Renal cortical epithelial cell (primary cell): Measurements from ENCODE around the gene KLLN. TPM values are rescaled to one million over a fixed set of nuclear protein-coding genes. Genes with fewer than 3 reads are reported as not detected.
A peak's percentile ranks its signal among the peaks of the same experiment; 100 is the strongest.
"Not testable (repeated sequence)": the region's sequence is repeated elsewhere in the genome, so short reads cannot be mapped to it uniquely, and the experiment has no call there.

ENCODE experiments used
- DNase-seq: peaks from one replicate; pipeline ENCODE4 v3.0.0-alpha.2; 2011; ENCODE audit warnings: low read depth
- total RNA-seq: library from RNA; depleted of rRNA; stranded (reverse); fragments of >200 nt; gene quantifications from 2 replicates; pipeline ENCODE4 v1.2.3, GENCODE V29; 2014

The KLLN gene, protein sequence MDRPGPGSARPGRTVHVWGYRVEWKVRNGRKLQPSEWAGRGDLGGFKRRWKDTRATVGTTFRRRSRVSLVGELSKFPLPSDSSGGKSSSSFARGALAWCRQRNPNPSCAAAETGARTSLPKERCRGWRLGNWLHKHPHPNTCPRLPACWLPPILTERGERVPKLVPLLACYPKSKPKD
- total RNA-seq, result 1.1 TPM in 1 of 2 replicates, not detected in the other

DNA sequence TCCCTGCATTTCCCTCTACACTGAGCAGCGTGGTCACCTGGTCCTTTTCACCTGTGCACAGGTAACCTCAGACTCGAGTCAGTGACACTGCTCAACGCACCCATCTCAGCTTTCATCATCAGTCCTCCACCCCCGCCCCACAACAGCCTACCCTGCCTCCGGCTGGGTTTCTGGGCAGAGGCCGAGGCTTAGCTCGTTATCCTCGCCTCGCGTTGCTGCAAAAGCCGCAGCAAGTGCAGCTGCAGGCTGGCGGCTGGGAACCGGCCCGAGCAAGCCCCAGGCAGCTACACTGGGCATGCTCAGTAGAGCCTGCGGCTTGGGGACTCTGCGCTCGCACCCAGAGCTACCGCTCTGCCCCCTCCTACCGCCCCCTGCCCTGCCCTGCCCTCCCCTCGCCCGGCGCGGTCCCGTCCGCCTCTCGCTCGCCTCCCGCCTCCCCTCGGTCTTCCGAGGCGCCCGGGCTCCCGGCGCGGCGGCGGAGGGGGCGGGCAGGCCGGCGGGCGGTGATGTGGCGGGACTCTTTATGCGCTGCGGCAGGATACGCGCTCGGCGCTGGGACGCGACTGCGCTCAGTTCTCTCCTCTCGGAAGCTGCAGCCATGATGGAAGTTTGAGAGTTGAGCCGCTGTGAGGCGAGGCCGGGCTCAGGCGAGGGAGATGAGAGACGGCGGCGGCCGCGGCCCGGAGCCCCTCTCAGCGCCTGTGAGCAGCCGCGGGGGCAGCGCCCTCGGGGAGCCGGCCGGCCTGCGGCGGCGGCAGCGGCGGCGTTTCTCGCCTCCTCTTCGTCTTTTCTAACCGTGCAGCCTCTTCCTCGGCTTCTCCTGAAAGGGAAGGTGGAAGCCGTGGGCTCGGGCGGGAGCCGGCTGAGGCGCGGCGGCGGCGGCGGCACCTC is at the start of gene KLLN, which contains the start of gene PTEN:
KLLN (minus strand) TSS at position 481 of the 891 bp plus-strand sequence. CDS start 1,046 bp downstream, outside the sequence.
PTEN (plus strand) TSS at position 573 of the 891 bp plus-strand sequence. CDS start 845 bp downstream, outside the sequence.
- DNase-seq, result peak; percentile 74

DNA sequence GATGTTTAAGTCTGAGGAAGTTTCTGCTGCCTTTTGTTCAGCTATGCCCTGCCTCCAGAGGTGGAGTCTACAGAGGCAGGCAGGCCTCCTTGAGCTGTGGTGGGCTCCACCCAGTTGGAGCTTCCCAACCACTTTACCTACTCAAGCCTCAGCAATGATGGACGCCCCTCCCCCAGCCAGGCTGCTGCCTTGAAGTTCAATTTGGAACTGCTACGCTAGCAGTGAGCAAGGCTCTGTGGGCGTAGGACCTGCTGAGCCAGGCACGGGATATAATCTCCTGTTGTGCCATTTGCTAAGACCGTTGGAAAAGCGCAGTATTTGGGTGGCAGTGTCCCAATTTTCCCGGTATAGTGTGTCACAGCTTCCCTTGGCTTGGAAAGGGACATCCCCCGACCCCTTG is 40.1 kb upstream of the KLLN start:
- not testable (repeated sequence) for DNase-seq

DNA sequence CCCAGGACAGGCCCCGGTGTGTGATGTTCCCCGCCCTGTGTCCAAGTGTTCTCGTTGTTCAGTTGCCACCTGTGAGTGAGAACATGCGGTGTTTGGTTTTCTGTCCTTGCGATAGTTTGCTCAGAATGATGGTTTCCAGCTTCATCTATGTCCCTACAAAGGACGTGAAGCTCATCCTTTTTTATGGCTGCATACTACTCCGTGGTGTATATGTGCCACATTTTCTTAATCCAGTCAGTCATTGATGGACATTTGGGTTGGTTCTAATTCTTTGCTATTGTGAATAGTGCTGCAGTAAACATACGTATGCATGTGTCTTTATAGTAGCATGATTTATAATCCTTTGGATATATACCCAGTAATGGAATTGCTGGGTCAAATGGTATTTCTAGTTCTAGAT is 34.6 kb upstream of the KLLN start:
- not testable (repeated sequence) for DNase-seq

DNA sequence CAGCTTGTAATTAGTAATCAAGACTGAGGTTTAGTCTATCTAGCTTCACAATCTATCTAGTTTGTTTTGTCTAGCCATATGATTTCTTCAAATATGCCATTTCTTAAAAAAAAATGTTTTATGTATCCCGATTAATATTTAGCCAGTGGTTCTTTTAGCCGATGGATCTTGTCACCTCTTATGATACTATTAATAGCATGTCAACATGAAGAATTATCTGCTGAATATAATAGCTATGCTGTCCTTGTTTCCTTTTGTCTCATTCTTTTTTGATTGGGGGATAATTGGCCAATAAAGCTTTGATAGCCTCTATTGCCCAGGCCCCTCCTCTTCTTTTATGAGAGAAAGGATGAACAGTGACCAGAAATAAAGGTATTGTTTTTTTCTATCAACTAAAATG is 32.9 kb upstream of the KLLN start:
- DNase-seq, result no peak

DNA sequence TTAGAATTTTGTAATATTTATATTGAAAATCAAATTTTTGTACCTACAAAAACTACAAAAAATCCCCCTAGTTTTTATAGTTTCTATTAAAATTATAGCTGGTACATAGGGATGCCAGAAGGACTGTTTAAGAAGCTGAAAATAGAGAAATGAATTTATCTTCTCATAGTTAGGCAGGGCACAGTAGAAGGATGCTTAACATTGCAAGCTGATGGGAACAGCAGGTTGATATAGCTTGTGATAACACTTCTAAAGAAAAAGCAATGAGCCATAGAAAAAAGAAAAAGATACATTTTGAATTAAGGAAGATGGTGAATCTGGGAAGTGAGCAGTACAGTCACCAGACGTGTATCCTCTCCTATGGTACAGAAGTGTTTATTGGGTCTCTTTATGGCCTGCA is 32.1 kb upstream of the KLLN start:
- no peak for DNase-seq

DNA sequence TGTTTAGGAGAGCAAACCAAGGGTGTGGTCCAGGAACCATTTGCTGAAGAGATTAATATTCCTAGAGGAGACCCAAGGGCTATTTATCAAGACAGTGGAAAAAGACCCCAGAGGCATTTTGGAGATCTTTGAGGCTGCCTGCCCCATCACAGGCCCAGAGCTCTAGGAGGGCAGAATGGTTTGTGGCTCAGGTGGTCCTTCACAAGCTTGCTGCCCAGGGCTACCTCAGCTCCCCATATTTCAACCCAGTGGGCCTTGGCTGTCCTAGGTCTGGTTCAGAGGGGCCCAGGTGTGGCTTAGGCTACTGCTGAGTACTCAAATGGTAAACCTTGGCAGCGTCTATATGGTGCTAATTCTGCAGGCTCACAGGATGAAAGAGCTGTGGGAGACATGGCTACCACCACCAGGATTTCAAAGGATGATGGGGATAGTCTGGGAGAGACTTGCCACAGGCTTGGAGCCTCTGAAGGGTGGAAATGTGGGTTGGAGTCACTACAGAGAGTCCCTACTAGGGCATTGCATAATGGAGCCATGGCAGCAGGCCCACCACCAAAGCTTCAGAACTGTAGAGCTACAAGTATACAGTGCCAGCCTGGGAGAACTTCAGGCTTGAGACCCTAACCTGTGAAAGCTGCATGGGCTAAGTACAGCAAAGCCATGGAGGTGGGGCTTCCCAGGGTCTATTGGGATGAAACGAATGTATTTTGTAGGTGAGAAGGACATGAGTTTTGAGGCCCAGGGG is 24.4 kb upstream of the KLLN start:
- no peak for DNase-seq

DNA sequence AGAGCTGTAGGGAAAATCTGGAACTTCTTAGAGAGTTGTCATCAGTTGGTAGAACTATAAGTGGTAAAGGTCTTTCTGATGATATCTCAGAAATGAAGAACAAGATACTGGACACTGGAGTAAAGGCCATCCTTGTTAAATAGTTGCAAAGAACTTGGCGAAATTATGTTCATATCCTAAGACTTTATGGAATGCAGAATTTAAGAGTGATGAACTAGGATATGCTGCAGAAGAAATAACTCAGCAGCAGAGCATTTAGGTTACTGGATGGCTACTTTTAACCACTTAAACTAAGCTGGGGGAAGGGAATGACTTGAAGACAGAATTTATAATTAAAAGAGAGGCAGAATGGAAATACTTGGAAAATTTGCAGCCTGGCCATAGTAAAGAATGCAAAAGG is 23.8 kb upstream of the KLLN start:
- no peak for DNase-seq

DNA sequence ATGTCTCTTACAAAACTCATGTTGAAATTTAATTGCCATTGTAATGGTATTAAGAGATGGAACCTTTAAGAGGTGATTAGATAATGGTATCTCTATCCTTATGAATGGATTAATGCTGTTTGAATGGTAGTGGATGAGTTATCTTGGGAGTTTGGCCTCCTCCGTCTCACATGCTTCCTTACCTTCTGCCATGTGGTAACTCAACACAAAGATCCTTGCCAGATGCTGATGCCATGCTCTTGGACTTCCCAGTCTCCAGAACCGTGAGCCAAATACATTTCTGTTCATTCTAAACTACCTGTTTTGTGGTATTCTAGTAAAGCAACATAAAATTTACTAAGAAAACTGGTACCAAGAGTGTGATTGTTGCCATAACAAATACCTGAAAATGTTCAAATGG is 23.3 kb upstream of the KLLN start:
- DNase-seq, result no peak

DNA sequence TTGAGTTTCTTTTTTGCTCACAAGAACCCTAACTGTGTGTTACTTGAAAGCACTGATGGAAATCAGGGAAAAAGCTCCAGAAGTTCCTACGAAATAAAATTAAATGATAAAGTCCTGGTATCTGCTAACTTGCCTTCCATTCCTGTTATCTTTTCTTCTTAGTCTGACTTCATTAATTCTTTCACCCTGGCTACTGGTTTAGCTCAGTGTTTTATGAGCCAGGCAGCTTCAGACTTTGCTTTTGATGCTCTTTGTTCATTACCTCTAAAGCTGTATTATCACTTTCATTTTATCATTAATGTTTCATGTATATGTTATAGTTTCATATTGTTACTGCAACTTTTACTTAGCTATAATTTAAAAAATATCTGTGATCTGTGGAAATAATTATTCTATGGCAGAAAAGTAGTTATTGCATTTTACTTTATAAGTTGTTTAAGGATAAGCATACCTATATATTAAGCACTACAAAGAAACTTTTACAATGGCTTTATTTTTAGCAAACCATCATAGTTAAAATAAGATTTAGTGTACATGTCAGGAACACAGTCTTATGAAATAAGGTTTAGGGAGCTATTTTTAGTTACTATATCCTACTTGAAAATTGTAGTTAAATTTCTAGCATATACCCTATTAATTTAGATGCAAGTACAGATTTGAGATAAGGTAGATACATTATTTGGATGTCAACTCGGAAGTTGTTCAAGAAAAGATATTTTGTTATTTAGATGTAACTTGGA is 19.4 kb upstream of the KLLN start:
- no peak for DNase-seq

DNA sequence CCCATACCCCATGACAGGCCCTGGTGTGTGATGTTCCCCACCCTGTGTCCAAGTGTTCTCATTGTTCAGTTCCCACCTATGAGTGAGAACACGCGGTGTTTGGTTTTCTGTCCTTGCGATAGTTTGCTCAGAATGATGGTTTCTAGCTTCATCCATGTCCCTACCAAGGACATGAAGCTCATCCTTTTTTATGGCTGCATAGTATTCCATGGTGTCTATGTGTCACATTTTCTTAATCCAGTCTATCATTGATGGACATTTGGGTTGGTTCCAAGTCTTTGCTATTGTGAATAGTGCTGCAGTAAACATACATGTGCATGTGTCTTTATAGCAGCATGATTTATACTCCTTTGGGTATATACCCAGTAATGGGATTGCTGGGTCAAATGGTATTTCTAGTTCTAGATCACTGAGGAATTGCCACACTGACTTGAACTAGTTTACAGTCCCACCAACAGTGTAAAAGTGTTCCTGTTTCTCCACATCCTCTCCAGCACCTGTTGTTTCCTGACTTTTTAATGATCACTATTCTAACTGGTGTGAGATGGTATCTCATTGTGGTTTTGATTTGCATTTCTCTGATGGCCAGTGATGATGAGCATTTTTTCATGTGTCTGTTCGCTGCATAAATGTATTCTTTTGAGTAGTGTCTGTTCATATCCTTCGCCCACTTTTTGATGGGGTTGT is 18.2 kb upstream of the KLLN start:
- DNase-seq, result not testable (repeated sequence)

DNA sequence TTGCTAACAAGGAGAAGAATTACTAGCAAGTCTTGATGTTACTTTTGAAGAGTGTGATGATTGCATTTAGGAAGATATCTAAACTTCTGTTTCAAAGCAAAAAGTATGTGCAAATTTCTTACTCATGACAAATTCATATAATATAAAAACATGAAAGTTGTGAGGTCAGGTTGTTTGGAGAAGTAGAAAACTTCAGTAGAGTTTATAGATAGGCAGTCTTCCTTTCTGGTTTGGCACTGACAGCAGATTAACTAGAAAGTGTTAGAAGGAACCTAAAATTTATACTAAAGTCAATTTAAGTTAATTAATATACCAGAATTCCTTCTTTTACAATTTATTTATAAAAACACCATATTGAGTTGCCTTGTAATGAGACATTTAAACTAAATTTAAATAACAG is 17.0 kb upstream of the KLLN start:
- DNase-seq, result no peak

DNA sequence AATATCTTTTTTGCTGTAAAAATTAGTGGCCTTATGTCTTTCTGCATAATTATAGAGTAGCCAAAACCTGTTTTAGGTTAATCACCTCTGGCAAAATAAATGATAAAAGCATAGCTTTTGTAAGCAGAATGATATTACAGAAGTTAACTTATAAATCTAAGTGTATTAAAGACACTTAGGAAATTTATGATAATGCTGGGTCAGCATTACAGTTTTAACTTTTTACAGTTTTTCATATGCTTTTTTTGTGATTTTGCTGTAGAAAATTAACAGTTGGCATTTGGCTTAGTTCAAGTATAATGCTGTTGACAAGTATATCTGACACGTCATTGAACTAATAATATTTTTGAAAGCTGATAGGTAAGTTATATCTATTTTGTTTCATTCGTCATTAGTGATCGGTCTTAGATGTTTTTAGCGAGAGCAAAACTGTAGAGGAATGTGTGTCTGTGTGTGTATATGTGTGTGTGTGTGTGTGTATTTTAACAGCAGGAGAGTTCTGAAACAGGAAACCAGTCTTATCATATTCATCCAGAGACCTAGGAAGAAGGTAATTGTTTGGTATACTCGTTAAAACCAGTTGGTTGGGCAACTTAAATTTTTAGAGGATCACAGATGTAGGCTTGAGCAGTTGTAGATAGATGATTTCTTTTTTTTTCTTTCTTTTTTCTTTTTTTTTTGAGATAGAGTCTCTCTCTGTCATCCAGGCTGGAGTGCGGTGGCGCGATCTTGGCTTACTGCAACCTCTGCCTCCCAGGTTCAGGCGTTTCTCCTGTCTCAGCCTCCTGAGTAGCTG is 15.5 kb upstream of the KLLN start:
- DNase-seq, result no peak

DNA sequence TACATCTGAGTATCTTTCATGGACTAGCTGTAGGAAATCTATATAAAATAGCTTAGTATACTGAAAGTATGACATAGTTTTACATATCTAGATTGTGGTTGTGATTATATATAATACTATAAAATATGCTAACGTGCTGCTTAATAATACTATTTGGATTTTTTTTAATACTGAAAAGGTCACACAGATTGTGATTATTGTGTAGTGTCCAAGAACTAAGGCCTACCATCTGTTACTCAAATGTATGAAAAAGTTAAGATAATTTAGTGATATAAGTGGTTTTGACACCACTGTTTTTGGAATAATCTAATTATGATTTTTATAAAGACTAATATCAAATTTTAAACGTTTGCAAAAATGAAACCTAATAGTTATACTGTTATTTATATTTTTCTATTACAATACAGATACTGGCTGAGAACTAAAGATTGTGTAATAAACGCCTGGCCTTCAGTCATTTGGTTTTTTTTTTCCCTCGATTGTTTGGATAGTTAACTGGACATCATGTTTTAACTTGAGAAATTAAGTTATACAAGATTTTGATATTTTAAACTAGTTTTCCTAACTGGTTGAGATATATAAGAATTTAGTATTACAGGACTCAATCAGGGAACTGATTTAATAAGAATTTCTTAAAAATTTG is 12.7 kb upstream of the KLLN start:
- DNase-seq, result no peak

DNA sequence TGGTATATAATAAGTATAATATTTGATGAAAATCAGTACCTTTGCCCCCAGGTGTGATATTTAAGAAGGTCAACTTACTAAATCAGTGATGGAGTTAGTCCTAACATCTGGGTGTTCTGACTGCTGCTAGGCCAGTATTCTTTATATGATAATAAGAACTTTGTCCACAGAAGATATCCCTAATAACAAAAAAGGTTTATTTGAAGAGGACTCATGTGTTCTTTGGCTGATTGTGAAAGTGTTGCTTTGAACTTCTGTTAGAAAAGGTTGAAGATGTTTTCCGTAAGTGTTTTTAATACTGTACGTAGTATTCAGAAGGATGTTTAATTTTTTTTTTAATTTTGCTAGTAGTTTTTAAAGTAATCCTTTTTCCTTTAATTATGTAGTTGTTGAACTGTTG is 10.3 kb upstream of the KLLN start:
- no peak for DNase-seq

DNA sequence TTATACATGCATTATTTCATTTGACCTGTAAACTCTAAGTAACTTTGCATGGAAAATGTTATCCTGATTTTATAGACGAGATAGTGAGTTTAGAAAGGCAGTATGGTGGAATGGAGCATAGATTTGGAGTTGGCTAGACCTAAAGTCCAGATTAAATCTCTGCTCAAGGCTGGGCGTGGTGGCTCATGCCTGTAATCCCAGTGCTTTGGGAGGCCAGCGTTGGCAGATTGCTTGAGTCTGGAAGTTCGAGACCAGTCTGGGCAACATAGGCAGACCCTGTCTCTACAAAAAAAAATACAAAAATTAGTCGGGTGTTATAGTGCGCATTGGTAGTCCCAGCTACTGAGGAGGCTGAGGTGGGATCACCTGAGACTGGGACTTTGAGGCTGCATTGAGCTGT is 9.5 kb upstream of the KLLN start:
- no peak for DNase-seq

DNA sequence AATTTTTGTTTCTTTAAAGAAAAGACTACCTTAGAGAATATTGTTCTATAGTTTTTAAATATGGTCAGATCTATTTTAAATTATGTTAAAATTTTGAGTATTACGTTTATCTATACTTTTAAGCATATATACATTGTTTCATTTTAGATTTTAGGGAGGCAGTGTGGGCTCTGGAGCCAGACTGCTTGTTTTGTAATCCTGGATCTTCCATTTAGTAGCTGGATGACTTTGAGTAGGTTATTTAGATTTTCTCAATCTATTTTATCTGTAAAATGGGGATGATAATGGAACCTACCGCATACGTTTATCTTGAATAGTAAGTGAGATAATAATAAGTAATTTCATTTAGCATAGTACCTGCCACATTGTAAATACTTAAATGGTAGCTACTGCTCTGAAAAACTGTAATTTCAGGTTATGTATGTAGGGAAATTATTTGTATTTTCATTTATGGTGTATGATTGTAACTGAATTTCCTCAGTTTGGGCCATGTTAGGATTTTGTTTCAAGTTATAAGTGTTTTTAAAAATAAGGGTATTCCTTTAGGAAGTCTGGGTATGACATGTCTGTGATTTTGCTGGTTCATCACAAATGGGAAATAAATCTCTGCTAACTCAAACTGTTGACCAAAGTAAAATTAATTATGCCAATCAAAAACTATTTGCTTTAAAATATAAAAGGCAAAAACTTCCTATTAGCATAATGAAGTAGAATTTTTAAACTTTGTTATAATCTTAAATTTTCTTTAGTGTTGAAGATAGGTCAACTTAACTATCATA is 6.6 kb upstream of the KLLN start:
- DNase-seq, result no peak

DNA sequence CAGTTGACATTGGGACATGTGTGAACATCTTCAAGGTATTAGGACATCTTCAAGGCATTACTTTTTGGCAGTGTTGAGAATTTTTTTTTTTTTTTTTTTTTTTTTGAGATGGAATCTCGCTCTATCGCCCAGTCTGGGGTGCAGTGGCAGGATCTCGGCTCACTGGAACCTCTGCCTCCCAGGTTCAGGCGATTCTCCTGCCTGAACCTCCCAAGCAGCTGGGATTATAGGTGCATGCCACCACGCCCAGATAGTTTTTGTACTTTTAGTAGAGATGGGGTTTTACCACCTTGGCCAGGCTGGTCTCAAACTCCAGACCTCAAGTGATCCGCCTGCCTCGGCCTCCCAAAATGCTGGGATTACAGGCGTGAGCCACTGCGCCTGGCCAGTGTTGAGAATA is 5.8 kb upstream of the KLLN start:
- DNase-seq, result not testable (repeated sequence)

DNA sequence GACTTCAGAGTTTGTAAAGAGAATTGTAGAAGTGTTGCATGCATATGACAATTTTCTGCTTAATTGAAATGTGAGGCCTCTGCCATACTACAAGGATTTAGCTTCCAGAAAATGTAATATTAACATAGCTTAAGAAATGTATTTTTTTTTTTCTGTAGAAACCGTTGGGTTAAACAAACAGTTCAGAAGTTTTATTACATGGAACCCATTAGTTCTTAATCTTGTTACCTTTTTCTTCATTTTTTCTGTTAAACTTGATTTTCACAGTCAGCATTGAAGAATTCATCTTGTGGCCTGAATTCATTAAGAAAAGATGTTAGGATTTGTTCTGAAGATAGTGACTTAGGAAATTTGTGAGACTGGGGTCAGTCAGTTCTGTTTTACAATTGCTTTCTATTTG is 4.9 kb upstream of the KLLN start:
- DNase-seq, result no peak

DNA sequence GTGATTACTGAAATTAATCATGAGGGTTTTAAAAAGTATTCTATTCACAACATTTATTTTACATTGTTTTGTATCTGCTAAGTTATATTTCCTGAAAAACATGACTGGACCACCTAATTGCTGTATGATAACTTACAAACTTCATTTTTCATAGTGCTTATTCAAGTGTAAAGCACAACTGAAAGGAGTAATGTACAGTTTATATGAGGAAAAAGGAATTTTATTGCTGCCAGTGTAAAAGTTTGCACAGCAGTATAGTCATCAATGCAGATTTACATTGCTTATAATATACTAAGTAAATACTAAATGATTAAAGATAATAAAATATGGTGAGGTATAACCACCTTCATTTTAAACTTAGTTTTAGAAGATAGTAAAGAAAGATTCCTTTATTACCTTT is 4.1 kb upstream of the KLLN start:
- DNase-seq, result no peak
